GM19025 (cell line): Measurements from ENCODE around the gene SCPEP1.
"Not testable (repeated sequence)": the region's sequence is repeated elsewhere in the genome, so short reads cannot be mapped to it uniquely, and the experiment has no call there.

Experiments used
- ATAC-seq: cut with Tn5 transposase; IDR thresholded peaks from one replicate; pipeline ENCODE4 v1.9.1; 2021; ENCODE audit warnings: mild to moderate bottlenecking, low read depth, moderate library complexity; ENCODE audit not compliant: unreplicated experiment

The SCPEP1 gene, protein sequence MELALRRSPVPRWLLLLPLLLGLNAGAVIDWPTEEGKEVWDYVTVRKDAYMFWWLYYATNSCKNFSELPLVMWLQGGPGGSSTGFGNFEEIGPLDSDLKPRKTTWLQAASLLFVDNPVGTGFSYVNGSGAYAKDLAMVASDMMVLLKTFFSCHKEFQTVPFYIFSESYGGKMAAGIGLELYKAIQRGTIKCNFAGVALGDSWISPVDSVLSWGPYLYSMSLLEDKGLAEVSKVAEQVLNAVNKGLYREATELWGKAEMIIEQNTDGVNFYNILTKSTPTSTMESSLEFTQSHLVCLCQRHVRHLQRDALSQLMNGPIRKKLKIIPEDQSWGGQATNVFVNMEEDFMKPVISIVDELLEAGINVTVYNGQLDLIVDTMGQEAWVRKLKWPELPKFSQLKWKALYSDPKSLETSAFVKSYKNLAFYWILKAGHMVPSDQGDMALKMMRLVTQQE

DNA sequence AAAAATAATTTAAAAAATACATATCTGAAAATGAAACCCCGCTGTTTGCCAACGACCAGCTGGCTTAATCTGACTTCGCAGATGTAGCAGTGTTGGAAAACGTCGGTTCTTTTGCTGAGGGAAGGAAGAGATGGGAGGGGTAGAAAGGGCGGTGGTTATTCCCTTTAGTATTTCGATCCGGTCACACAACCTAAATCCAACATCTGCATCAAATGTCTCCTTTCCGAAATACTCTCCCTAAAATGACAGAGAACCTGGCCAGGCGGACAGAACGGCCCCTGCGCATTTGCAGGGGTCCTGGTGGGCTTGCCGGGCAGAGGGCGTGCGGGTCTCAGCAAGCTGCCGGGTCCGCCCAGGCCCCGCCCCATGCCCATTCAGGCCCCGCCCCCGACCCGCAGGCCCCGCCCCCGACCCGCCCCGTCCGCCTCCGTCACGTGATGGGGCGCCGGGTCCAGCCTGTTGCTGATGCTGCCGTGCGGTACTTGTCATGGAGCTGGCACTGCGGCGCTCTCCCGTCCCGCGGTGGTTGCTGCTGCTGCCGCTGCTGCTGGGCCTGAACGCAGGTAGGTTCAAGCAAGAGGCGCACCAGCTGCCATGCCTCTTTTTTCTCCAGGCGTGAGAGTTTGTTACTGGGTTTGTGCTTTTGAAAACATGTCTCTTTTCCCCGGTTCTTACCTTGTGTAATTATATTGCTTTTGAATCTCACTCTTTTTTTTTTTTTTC is at the start of gene SCPEP1:
Gene SCPEP1, plus strand, starts transcription at position 459 of the 723 bp plus-strand sequence. Its CDS starts 29 bp downstream, at position 488.
- peak; percentile 54 for ATAC-seq

DNA sequence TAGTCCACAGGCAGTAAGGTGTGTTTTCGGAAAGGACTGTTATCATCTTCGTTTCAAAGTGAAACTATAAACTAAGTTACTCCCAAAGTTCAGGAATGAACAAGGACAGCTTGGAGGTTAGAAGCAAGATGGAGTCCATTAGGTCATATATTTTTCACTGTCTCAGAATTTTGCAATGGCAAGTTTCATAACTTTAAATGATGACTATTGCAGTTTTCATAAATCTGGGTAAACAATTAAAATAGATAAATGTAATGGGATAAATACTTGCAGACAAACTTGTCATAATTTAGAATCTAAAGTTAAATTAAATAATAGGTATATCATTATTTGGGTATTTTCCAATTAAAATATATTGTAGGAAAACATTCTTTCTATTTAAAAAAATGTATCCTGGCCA is 49.3 kb upstream of the SCPEP1 start:
- ATAC-seq, result no peak

DNA sequence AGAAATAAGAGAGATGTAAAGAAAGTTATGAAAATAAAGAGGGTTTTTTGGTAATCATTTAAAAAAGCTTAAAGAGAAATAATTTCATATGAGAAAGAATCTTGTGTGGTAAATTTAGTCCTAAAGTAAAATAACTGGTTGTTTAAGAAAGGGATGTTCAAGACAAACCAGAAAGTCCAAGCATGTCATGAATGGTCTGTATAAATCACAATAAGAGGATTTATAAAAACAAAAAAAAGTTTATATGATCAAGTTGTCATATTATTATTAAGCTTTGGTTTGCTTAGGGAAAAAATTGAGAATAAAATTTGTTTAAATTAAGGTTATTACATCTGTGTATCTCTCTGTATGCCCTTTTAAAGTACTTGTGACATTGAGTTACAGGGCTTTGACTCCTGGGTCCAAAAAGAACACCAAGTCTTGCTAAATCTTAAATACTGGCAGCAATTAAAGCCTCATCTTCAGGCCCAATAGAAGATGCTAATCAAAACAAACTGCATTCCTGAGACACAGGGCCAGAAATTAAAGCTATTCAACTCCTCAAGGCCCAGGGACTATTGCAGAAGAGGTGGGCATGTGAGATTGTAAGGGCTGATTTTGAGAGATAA is 48.5 kb upstream of the SCPEP1 start:
- ATAC-seq, result no peak

DNA sequence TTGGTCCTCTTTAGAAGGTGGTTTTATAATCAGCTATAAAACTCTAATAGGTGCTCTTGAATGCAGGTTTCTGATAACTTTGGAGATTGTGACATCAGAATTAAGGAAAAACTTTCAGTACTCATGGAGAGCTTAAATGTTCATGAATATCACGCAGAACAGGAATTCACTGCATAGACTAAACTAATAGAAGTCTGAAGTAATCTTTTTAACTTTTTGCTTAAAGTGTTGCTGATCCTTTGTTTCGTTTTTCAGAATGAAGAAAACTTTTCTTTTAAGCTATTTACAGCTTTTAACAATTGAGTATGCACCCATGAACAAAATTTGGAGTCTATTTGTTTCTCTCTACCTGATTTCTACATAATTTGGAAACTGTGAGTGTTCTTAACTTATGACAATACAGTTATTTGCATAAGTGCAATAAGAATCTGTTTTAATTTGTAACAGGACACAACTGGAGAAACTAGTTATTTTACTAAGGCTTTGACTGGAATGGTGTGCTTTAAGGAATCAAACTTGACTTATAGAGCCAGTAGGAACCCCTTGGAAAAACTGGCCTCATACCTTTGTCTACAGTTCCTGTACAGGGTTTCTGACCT is 47.1 kb upstream of the SCPEP1 start:
- ATAC-seq, result no peak

DNA sequence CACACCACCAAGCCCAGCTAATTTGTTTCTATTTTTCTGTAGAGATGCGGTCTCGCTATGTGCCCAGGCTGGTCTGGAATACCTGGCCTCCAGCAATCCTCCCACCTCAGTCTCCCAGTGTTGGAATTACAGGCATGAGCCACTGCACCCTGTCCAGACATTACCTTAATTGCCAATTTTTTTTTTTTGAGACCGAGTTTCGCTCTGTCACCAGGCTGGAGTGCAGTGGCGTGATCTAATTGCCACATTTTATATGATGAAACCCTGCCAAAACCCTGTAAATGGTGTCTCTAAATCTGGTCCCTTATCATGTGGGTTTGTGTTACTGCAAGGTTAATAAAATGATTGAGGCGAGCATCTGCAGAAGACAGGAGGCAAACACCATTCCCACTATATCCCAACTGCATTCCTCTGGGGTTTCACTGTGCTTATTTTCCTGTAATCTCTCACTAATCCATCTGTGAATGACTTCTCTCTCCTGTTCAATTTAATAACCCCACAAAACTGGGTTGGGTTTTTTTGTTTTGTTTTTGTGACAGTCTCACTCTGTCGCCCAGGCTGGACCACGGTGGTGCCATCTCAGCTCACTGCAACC is 44.7 kb upstream of the SCPEP1 start:
- no peak for ATAC-seq

DNA sequence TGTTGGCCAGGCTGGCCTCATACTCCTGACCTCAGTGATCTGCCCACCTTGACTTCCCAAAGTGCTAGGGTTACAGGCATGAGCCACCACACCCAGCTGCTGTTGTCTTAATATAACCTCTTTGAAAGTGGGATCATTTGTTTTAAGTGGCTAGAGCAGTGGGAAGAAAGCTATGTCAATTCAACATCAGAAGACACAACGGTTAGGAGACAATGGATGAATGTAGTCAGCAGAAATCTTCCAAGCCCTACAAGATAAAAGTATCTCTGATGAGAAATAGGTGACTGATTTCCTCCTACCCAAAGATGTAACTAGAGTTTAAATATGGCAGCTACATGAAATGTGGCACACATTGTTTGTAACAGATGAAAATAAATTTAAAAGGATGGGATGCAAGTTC is 44.1 kb upstream of the SCPEP1 start:
- ATAC-seq, result no peak

DNA sequence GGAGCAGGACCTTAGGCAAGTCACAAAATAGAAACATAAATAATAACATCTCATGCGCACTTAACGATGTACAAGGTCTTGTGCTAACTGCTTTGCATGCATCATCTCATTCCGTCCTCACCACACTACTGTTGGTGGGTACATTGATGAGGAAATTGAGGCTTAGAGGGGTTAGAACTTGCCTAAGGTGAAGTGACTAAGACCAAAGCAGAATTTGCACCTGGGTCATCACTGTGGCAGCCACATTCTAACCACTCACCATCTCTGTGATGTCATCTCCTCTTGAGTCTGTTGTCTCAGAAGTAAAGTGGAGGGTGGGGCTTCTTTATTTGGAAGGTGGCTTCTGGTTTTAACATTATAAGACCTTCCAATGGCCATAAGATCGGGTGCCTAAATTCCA is 43.7 kb upstream of the SCPEP1 start:
- ATAC-seq, result no peak

DNA sequence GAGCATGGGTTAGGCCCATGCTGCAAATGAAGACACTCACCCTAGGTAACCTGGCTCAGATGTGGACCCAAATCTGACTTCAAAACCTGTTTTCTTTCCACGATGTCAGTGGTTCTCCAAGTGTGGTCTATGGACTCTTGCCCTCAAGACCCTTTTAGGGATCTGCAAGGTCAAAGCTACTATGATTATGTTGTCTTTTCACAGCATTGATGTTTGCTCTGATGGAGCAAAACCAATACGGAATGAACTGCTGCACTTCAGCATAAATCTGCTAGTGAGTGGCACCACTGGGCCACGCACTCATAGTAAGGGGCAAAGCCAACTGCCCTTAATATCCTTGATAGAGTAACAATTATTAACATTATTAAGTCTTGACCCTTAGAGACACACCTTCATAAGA is 42.5 kb upstream of the SCPEP1 start:
- ATAC-seq, result no peak

DNA sequence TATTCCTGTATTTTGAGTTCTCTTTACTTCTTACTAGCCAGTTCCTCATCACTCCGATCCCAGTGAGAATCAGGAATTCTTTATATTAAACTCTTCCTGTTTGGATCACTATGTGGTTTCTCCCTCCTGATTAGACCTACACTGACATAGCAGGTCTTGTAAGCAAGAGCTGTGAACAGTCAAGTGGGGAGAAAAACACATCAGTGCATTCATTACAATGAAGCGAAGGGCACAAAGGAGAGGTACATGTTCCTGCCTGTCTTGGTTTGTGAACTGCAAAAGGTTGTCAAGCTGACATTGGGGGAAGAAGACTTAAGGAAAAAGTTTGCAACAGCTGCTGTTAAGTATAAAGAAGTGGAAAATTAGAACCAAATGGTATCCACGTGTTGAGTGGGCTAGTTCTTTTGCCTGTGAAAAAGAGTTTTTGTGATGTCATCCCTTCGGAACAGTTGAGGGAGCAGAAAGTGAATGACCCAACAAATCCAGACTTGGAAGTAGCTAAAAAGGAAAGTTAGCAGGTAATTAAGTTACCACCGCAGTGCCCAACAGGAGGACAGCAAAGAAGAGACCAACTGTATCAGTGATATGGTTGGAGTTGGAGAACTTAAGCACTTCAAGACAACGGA is 41.1 kb upstream of the SCPEP1 start:
- no peak for ATAC-seq

DNA sequence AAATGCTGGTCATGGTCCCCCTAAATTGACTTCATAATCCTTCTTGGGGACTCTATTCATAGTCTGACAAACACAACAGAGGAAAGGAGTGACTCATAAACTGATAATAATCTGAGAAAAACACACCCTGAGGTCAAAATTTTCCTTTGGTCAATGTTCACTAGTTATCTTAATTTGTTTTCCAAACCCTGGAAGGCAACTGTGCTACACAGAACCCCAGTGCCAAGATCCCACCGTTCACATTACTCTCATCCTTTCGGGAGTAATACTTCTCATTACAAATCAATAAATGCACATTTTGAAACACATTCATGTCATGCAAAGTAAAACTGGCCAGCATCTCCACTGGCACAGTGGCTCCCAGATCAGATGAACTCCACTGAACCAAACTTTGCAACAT is 40.2 kb upstream of the SCPEP1 start:
- ATAC-seq, result no peak

DNA sequence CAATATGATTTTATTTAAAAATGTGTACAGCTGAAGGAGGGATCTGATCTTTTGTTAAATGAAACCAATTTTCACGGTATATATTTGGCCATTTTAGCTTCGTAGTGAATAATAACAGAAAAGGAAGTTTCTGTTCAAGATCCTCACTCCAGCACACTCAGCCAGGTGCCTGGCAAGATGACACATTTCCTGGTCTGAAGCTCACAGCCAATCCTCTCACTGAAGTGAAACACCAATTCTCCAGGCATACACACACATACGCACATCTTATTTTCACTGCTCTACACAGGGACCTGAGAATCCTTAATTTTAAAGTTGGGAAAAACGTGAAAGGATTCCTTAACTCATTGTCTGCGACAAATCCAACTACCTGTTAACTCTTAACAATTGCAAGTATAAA is 39.7 kb upstream of the SCPEP1 start:
- ATAC-seq, result not testable (repeated sequence)

DNA sequence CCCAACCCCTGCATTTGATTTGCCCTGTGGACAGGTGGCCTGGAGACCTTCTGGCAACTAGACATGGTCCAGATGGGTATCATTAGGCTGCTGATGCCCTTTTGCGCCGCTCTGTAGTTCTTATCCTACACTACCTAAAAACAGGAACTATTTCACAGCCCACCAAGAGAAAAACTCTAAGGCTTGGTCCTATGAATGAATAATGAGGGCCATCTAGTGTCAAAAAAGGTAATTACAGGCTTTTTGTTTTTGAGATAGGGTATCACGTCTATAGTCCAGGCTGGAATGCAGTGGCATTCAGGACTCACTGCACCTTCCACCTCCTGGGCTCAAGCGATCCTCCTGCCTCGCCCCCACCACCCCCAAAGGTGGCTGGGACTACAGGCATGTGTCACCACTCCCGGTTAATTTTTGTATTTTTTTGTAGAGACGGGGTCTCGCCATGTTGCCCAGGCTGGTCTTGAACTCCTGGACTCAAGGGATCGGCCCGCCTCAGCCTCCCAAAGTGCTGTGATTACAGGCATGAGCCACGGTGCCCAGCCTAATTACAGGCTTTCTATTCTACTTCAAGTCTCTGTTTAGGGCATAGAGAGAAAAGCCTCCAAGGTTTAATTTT is 38.0 kb upstream of the SCPEP1 start:
- ATAC-seq, result no peak

DNA sequence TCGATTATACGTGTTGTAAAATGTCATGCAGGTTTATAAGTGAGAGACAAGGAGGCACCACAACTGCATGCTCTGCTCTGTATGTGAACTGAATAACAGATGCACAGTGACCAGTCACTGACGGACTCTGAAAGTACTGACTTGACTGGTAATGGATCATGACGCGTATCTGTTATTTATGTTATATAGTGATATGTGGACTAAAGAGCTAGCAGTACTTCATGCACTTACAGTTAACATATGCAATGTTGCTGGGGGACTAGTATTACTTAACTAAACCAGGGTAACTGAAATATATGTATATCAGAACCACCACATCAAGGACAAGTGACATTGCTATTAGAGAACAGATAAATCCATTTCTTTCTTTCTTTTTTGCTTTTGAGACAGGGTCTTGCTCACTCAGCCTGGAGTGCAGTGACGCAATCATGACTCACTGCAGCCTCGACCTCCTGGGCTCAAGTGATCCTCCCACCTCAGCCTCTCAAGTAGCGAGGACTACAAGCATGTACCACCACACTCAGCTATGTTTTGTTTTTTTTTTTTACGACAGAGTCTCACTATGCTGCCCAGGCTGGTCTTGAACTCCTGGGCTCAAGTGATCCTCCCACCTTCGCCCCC is 34.3 kb upstream of the SCPEP1 start:
- ATAC-seq, result no peak

DNA sequence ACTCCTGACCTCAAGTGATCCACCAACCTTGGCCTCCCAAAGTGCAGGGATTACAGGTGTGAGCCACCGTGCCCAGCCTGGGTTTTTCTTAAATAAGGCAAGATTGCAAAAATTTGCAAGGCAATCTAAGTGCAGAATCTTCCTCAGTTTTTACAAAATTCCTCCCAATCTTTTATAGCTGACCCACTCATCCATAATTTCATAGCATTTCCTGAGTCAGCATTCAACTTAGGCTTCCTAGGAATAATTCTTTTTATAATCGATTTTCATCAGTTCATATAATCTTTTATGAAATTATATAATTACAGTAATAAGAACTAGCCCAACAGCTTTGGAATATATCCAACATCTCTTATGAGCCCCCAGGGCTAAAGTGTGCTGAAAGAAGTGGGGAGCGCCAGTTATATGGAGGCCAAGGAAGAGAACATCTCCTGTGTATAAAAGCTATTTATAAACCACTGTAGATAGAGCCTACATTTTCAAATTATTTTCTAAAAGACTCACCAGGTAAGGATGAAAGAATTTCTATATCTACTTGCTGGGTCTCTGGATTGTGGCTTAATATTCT is 31.9 kb upstream of the SCPEP1 start:
- ATAC-seq, result no peak

DNA sequence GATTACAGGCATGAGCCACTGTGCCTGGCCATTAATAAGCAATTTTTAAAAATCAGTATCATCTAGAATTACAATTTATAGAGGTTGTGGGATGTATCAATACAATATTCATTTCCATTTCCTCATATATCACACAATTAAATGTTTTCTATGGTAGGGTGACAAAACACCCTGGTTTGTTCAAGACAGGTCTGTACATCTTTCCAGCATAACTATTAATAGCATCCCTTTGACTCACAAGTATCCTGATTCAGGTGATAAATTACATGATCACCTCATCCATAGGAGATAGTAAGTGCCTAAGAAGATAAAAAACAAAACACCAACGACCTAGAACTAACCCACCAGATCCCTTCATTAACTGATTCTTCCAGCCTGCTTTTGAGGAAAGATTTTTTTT is 30.2 kb upstream of the SCPEP1 start:
- no peak for ATAC-seq

DNA sequence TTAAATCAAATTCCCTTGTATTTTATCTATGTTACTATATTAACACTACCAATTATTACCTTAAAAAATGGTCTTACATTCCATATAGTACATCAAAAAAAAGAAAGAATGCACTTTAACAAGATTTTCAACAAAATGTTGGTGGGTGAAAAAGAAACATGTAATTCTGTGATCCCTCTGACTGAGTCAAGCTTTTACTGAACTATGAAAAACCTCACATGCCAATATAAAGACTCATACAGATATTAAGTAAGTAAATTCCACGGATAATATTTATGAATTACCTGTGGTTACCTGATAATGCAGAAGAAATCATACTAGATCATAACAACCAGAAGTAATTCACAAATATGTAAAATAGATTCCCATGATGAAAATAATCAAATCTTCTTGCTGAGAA is 29.4 kb upstream of the SCPEP1 start:
- no peak for ATAC-seq

DNA sequence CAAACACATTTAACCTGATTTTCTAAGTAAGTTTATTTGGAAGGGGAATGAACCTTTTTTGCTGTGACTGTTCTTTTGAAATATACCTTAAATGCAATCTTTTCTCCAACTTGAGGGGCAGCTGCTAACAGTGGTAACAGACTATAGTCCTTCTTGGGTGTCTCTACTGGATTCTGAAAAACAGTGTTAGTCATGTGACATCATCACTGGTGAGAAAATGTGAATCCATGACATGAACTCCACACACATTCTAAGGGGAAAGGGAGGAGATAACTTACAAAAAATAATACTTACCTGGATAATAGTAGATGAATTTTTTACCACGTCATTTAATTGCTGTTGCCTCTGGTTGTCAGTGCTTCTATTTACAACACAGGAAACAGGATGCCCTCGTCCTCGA is 28.3 kb upstream of the SCPEP1 start:
- ATAC-seq, result no peak

DNA sequence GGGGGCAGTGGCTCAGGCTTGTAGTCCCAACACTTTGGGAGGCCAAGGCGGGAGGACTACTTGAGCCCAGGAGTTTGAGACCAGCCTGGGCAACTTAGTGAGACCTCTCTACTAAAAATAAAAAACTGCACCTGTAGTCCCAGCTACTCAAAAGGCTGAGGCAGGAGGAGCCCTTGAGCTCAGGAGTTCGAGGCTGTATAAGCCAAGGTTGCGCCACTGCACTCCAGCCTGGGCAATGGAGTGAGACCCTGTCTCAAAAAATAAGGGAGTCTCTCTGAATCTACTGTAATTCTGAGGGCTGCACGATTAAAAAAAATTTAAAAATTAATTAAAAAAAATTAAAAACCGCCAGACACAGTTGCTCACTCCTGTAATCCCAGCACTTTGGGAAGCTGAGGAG is 20.9 kb upstream of the SCPEP1 start:
- no peak for ATAC-seq
